NK-92 (cell line): Measurements from ENCODE around the gene KIDINS220.
"Not testable (repeated sequence)": the region's sequence is repeated elsewhere in the genome, so short reads cannot be mapped to it uniquely, and the experiment has no call there.

ENCODE experiments used
- DNase-seq: peaks from one replicate; lab custom pipeline; 2025; ENCODE audit not compliant: unreplicated experiment; lab: John Stamatoyannopoulos, UW

Gene KIDINS220

DNA sequence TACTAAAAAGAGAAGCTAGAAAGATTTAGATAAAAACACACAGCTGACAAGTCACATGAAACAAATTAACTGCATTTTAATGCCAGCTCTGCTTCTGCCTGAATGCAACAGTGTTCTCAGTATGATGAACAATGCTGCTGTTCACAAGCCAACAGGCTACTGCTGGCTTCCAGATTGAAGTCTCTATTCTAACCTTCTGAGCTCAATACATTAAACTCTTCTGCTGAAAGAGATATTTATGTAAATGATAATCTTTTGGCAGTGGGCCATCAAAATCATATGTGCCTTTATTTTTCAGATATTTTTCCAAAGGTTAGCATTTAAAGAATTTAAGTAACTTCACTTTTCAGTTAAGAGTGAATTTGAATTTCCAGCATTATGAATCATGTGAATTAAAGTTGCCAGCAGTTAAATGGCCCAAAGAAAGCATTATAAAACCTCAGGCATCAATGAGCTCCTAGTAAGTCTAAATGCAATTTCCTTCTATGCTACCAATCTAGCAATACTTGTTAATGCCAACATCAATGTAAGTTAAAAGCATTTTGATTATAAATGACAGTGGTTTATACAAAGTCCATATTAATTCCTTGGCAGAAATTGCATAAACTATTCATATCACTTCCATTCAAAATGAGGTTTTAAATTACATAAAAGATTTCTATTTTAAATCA, 83.2 kb downstream of the KIDINS220 start:
- DNase-seq = no peak

- DNase-seq = no peak
Observed at GRCh38 chr2:8753609-8754008, 83.8 kb downstream of the KIDINS220 start.

DNA sequence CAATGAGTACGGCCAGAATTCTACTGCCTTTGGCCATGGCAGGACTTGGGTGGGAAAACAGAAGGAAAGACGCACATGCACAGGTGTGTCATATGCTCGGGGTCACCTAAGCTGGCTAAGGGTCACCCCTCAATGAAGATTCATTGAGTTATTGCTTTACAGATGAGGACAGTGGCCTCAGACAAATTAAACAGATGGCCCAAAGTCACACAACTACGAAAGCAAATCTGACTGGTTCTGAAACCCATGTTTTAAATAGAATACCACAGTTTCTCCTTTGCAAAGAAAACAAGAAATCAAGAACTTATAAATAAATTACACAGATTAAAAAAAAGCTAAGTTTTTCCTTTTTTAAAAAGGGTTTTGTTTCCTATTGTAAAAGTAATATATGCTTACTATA, 85.0 kb downstream of the KIDINS220 start:
- no peak for DNase-seq

DNA sequence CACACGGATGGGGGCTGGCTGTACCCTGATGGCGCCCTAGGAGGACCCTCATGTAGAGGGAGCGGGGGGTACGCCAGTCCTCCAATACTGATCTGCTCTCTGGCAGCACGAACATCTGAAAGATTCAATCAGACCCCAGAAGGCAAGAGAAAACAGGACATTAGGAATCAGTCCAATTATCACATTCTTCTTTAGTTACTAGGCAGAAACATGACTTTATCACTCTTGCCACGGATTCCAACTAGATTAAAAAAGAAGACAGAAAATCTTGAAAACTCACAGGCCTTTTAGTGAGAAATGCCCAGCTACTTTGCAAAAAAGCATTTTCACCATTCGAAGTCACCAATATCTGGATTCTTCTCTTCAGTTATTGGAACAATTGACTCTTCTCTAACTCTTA, 87.2 kb downstream of the KIDINS220 start:
- no peak for DNase-seq

DNA sequence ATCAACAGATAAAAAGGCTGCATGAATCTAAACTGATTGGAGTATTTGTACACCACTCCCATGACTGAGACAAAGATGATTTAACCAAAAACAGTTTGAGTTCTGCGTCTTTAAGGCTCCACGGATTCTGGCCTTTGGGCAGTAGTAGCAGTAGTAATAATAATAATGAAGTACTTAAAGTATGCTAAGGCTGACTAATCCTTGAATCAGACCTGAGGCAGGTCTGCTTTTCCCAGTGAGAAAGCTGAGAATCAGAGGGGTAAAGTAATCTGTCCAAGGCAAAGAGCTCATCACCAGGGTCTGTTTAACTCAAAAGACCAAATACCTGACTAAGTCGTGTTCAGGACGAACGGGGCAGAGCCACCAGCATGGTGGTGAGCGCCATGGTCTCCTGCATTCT, 94.2 kb downstream of the KIDINS220 start:
- DNase-seq = no peak

GRCh38 chr2:8740136-8740535, 97.3 kb downstream of the KIDINS220 start:
- no peak for DNase-seq

GRCh38 chr2:8737571-8738175, 99.7 kb downstream of the KIDINS220 start:
- DNase-seq = no peak

DNA sequence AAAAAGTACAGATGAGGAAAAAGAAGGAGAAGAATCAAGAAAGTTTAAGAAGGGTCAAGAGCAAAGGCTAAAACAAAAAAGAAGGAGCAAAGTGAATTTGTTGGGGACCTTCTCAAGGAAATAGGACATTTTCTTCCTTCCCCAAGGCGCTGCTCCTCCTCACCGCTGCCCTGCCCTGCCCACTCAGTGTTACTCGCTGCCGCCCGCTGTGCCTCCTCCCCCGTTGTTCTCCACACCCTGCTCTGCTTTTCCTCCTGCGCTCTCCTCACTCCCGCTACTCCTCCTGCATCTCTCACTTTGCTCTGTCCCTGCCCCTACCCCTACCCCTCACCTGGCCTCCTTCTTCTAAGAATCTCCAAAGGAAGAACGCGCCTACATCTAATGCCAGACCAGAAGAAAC, 104.8 kb downstream of the KIDINS220 start:
- DNase-seq = no peak

DNA sequence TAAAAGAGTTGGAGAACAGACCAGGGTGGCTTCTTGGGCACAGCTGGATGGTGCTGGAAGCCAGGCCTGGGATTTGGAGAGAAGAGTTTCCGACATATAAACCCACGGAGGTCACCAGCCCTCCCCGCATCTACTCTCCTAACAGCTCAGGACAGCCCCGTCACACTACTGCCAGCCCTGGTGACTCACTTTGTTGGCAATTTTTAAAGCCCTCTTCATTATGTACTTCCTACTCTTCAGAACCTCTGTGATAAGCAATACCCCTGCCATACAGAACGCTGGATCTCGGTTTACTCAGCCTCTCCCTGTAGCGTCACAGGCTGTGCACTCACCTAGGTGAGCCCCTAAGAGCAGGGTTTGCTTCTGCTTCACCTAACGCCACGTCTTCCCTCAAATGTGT, 107.5 kb downstream of the KIDINS220 start:
- no peak for DNase-seq

GRCh38 chr2:8729101-8729500, 108.3 kb downstream of the KIDINS220 start:
- DNase-seq = not testable (repeated sequence)

GRCh38 chr2:8728305-8729015, 109.0 kb downstream of the KIDINS220 start:
- DNase-seq = no peak

- no peak for DNase-seq
Observed at GRCh38 chr2:8725838-8726237, 111.6 kb downstream of the KIDINS220 start.

DNA sequence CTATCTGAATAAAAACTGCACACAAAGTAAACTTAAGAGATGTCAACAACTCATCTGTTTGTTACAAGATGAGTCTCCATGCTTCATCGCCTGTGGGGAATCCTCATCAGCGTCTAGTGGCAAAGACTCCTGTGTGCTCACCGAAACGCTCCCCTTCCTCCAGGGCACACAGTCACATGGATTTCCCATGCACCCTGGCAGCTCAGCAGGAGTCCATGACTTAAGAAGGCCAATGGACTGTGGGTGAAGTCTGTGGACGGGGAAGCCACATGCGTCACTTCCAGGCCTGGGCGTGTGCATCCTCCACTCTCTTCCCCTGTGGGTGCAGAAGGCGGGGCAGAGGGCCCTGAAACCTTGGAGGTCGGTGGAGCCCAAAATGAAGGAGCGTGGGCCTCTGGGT, 114.4 kb downstream of the KIDINS220 start:
- DNase-seq = no peak

DNA sequence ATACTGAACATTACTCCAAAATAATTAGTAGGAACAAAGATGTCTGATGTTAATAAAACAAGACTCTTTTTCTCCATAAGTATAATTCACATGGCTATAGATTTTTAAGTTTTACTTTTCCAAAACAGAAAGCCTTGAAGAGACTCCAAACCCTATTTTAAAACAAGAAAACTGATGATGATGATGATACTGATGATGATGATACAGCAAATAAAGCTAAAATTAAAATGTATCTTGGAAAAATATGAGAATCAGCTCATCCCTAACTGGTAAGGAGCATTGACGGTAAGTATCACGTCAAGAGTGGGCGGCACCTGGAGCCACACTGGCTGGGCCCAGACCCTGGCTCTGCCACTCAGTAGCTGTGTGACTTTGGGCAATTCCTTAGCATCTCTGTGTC, 116.0 kb downstream of the KIDINS220 start:
- DNase-seq = no peak

GRCh38 chr2:8720741-8721140, 116.7 kb downstream of the KIDINS220 start:
- DNase-seq = no peak

DNA sequence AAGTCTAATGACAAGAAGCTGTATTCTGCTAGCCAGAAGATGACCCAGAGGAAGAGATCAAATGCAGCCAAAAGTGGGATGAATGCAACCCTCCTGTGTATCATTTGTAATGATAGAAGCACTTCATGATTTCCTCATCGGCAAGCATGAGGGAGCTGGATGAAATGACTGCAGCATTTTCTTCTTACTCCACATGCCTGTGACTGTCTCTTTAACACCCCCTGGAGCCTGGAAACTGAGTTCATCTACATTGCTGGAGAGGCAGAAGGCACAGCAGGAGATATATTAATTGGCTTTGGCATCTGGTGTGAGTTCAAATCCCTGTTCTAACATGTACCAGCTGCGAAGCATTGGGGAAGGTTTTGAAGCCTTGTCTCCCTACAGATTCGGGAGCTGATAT, 117.9 kb downstream of the KIDINS220 start:
- no peak for DNase-seq

DNA sequence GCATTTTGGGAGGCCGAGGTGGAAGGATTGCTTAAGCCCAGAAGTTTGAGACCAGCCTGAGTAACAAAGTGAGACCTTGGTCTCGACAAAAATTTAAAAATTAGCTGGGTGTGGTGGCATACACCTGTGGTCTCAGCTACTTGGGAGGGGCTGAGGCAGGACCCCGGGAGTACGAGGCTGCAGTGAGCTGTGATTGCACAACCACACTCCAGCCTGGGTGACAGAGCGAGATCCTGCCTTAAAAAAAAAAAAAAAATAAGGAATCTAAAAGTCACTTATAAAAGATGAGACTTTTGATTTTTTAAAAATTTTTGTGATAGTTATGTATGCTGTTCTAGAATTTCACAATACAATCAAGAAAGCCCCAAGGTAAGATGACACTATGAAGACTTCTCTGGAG, 122.4 kb downstream of the KIDINS220 start:
- DNase-seq = no peak

DNA sequence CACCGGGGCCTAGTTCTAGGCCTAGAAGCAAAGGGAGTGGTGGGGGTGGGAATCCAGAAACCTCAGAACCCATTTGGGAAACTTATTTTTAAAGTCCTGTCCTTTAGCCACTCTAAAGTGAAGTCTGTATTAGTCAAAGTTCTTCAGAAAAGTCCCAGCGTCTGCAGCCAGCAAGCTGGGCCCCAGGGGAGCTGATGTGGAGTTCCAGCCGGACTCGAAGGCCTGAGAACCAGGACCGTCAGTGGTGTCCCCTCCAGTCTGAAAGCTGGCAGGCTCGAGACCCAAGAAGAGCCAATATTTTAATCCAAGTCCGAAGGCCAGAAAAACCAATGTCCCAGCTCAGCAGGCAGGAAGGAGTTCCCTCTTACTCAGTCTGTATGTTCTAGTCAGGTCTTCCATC, 123.1 kb downstream of the KIDINS220 start:
- DNase-seq = no peak

DNA sequence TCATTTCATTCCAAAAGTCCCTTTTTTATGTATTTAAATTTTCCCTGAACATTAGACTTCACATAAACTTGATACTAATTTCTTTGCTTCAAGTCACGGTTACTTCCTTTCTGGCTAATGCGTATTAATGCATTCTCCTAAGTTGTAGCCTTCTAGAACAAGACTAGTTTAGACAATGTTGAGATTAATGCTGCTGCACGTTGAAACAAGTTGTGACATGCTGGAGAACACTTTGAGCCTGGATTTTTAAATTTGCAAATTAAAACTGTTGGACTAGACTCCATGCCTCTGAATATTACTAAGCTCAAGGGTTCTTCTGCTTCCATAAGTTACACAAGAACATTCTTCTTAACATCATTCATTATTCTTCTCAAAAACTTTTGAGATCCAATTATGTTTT, 126.5 kb downstream of the KIDINS220 start:
- DNase-seq = no peak

DNA sequence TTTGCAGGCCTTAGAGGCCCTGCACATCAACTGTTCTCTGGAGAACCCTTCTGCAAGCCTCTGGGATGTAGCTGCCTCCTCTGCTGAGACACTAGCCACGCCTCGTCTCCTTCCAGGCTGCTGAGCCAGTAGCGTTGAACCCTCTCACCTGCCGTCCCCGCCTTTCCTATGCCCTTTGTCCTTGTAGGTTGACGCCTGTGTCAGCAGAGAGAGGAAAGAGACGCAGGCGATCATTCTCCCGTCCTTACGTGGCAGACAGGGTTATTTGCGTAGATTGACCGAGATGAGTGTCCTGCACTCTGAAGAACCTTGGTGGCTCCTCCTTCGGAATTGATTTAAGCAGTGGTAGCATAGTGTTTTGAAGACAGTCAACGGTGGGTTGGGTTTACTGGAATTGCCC, 127.8 kb downstream of the KIDINS220 start:
- no peak for DNase-seq

DNA sequence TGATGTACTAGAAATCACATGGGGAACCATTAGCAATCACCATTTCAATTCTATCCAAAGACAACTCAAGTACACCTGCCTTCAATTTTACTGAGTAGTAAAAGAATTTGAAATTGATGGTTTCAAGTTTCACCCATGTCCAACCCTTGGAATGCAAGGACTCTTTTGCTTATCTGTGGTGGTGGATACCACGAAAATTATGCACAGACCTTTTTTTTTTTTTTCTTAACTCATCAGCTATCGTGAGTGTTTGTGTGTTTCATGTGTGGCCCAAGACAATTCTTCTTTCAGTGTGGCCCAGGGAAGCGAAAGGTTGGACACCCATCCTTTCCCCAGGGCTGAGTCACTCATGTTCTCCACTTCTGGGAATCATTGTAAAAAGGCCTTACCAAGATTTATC, 132.5 kb downstream of the KIDINS220 start:
- DNase-seq = no peak

DNA sequence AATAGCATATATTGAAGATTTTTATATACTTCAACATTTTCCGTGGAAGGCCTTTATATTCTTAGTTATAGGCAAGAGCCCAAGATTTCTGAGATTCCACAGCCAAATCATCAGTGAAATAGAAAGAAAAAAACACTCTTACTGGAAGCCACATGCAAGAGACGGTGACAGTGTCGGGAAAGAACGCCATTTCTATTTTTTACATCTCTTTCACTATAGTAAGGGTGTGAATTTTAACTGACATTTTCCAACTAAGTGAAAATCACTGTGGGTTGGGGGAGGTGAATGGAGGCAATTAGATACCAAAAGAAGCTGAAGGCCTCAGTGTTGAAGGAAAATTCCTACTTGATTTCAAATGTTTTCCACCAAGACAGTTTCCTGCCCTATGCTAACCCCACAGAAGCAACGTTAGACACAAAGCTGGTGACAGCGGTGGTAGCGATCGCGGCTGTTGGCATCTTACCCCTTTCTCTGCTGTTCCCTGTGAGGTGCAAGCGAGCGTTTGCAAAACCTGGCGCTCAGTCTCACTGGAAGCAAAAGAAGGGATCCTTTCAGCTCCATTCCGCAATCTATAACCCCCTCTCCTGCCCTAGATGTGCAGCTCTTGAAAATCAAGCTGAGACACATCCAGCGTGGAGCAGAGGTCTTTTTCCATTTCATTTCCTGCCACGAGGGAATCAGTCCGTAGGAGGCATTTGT, 135.6 kb downstream of the KIDINS220 start:
- DNase-seq = no peak
